ENCODE data around the gene UBR2. TPM values are rescaled to one million over a fixed set of nuclear protein-coding genes. Genes with fewer than 3 reads are reported as not detected.
"Not testable (repeated sequence)": the region's sequence is repeated elsewhere in the genome, so short reads cannot be mapped to it uniquely, and the experiment has no call there.

Gene UBR2
- total RNA-seq, 1 donor from 2014 or later: 26.8 TPM

DNA sequence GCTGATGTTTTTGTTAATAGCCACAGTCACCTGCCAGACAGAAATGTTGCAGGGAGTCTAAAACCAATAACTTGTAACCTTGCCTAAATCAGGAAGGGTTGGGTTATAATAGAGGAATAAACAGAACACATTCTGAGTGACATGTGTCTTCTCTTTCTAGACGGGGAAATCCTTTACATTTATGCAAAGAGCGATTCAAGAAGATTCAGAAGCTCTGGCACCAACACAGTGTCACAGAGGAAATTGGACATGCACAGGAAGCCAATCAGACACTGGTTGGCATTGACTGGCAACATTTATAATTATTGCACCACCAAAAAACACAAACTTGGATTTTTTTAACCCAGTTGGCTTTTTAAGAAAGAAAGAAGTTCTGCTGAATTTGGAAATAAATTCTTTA lies 127.0 kb downstream of the UBR2 start:
- Mint-ChIP-seq H3K9me3 (no peaks in the 10 kb centered on the region), H3K36me3 (ENCODE audit: low read depth) (peaks cover 56% of the 10 kb centered on the region), H3K27ac (peak overlapping the region; percentile 62), H3K27me3 (ENCODE audit: insufficient read depth) (no peaks in the 10 kb centered on the region), H3K4me3 (no peak overlapping the region), H3K4me1 (ENCODE audit: low read depth) (peaks cover 35% of the 10 kb centered on the region)
- intact Hi-C loops (cut with micrococcal nuclease): loop anchor here (5.0 kb wide), 1 partner anchor 36 kb away; no protein-coding TSS in a partner anchor
- no peak for DNase-seq (ENCODE audit: low spot score)

DNA sequence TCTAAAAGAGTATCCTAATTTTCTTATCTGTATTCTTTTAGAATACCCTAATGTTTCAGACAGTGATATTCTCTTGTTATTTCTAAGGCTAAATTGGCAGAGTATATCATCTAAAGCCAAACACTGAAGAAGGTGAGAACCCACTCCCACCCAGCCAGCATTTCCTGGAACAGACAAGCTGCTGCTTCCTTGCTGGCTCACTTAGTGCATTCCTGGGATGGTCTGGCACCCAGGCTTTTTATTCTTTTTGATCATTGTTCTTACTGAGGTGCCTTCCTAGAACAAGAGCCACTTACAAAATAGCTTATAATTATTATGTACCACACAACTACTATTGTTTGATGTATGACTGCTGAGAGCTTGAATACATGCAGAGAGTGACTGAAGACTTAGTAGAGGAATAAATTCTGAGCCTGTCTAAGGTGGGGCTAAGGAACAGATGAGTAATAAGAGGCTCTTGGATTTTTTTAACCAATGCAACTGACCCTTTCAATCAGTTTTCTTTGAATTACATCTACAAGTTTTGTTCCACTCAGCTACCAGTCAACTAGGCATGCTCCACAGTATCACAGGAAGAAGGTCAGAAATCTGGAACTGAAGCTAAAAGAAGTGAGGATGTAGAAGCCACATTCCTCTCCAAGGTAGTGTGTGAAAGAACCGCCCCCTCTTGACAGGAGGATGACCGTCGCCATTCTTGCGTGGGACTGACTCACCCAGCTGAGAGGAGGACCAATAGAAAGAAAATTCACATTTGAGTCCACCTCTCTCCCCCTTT lies 128.5 kb downstream of the UBR2 start:
- Mint-ChIP-seq H3K36me3 (ENCODE audit: low read depth) (peaks cover 53% of the 10 kb centered on the region), H3K4me3 (no peak overlapping the region), H3K27me3 (ENCODE audit: insufficient read depth) (no peaks in the 10 kb centered on the region), H3K4me1 (ENCODE audit: low read depth) (peaks cover 35% of the 10 kb centered on the region), H3K9me3 (no peaks in the 10 kb centered on the region), H3K27ac (peak overlapping the region; percentile 58)
- DNase-seq (ENCODE audit: low spot score): no peak
- intact Hi-C loops (cut with micrococcal nuclease): loop anchor here (5.0 kb wide), 1 partner anchor 35 kb away; no protein-coding TSS in a partner anchor

DNA sequence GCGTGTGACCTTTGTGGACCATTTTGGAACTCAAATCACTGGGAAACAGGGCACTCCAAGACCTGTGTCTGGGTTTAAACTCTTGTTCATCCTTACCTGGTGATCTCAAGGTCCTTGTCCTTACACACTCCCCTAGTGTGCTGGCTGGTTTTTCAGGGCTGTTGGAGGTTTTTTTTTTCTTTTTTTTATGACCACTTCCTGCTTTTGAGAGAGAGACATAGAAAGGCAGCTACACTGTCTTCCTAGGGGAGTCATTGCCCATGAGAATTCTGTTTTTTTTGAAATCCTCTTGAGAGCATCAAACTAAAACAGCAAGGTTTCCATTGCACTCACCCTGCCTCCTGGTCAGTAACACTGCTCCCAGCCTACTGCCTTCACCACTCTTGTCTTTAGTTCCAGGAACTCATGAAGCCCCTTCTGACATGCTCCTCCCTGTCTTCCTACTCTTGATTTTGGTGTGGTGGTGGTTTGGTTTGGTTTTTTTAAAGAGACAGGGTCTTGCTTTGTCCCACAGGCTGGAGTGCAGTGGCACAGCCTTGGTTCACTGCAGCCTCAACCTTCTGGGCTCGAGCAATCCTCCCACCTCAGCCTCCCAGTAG lies 130.0 kb downstream of the UBR2 start:
- Mint-ChIP-seq H3K4me3 (no peak overlapping the region), H3K36me3 (ENCODE audit: low read depth) (peaks cover 41% of the 10 kb centered on the region), H3K27me3 (ENCODE audit: insufficient read depth) (no peaks in the 10 kb centered on the region), H3K9me3 (no peaks in the 10 kb centered on the region), H3K4me1 (ENCODE audit: low read depth) (peaks cover 35% of the 10 kb centered on the region), H3K27ac (peak overlapping the region; percentile 85)
- peak; percentile 9 for DNase-seq (ENCODE audit: low spot score)
- intact Hi-C loops (cut with micrococcal nuclease): loop anchor here (5.0 kb wide), 1 partner anchor 33 kb away; no protein-coding TSS in a partner anchor

DNA sequence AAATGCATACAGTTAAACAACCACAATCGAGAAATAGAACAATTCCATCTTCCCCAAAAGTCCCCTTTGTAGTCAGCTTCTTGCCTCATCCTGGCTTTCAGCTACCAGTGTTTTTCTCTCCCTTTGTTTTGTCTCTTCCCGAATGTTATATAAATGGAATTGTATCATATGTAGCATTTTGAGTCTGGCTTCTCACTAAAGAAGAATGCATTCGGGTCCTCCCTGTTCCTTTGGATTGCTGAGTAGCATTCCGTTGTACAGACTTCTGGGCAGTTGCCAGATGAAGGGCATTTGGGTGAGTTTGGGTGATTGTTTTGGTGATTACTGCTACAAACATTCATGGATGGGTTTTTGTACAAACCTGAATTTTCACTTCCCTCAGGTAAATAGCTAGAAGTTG lies 130.8 kb downstream of the UBR2 start:
- peaks cover 36% of the 10 kb centered on the region for H3K36me3 Mint-ChIP-seq (ENCODE audit: low read depth)
- no peak overlapping the region for H3K27ac Mint-ChIP-seq
- no peaks in the 10 kb centered on the region for H3K9me3 Mint-ChIP-seq
- H3K27me3 Mint-ChIP-seq (ENCODE audit: insufficient read depth): no peaks in the 10 kb centered on the region
- H3K4me1 Mint-ChIP-seq (ENCODE audit: low read depth): peaks cover 35% of the 10 kb centered on the region
- no peak for DNase-seq (ENCODE audit: low spot score)
- H3K4me3 Mint-ChIP-seq: no peak overlapping the region
- intact Hi-C loops (cut with micrococcal nuclease): loop anchor here (5.0 kb wide), 1 partner anchor 33 kb away; no protein-coding TSS in a partner anchor

DNA sequence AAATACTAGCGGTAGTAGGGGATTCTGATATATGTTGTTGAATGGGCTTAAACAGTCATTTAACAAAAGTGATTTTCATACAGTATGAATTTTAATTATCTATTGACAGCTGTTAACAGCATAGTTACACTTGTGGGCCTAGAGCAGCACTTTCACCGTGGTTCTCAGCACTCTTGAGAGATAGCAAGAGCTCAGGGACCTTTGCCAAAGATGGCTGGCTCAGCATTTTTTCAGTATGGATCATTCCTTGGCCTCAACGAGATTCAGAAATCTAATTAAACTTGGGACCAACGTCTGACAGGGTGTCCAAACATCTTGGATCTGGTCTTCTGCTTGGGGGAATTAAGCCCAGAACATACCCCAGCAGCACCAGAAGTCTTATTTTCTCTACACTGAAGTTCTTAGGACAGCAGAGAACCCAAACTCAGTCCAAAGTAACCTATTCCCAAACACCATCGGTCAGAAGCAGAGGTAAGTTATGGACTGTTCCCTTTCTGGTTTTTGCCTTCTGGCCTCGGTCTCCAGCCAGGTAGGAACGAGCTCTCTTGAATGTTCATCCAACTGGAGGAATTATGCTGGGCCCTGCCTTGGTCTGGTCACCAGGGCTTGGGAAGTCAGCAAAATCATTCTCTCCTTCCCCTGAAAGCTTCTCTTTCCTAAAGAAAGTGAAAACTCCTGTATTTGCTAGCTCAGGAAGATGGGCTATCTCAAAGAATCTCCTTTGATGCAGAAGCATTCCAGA lies 132.9 kb downstream of the UBR2 start:
- H3K4me1 Mint-ChIP-seq (ENCODE audit: low read depth): peaks cover 28% of the 10 kb centered on the region
- peaks cover 25% of the 10 kb centered on the region for H3K36me3 Mint-ChIP-seq (ENCODE audit: low read depth)
- intact Hi-C loops (cut with micrococcal nuclease): no loop called here
- H3K4me3 Mint-ChIP-seq: no peak overlapping the region
- H3K27me3 Mint-ChIP-seq (ENCODE audit: insufficient read depth): no peaks in the 10 kb centered on the region
- no peak for DNase-seq (ENCODE audit: low spot score)
- H3K27ac Mint-ChIP-seq: no peak overlapping the region
- no peaks in the 10 kb centered on the region for H3K9me3 Mint-ChIP-seq

DNA sequence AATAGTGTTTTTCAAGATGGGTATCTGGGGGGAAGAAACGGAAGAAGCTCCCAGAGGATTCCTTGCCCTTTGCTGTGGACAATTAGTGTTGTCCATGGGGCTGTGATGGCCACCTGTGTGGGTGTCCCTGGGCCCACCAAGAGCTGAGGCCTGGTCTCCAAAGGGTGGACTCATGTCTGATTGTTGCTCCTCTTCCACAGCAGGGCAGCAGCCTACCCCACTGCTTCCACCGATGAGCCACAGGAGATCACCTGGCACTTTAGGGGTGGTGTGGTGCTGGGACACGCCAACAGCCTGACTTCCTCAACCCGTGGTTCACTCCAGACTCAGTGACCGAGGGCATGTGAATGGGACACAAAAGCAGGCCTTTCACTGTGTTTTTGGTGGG lies 133.4 kb downstream of the UBR2 start:
- H3K27ac Mint-ChIP-seq: no peak overlapping the region
- no peak for DNase-seq (ENCODE audit: low spot score)
- H3K27me3 Mint-ChIP-seq (ENCODE audit: insufficient read depth): no peaks in the 10 kb centered on the region
- H3K4me1 Mint-ChIP-seq (ENCODE audit: low read depth): peaks cover 26% of the 10 kb centered on the region
- intact Hi-C loops (cut with micrococcal nuclease): no loop called here
- peaks cover 23% of the 10 kb centered on the region for H3K36me3 Mint-ChIP-seq (ENCODE audit: low read depth)
- no peaks in the 10 kb centered on the region for H3K9me3 Mint-ChIP-seq
- no peak overlapping the region for H3K4me3 Mint-ChIP-seq

DNA sequence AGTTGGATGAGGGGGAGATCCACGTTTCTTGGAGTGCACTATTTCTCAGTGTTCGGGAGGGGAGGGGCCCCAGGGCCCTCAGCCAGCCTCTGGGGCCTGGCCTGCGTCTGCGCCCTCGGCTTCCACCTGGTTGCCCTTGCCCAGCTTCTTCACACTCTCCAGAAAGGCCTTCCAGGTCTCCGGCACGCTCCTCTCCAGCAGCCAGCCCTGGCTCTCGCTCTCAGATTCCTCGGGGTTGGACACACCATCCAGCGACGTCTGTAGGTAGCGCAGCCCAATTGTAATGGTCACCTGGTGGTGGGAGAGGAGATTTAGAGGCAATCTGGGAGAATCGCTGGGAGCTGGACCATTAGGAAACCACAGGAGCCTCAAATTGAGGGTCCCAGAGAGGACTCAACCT lies 134.4 kb downstream of the UBR2 start:
- Mint-ChIP-seq H3K4me1 (ENCODE audit: low read depth) (peaks cover 16% of the 10 kb centered on the region), H3K36me3 (ENCODE audit: low read depth) (peaks cover 13% of the 10 kb centered on the region), H3K4me3 (no peak overlapping the region), H3K27me3 (ENCODE audit: insufficient read depth) (no peaks in the 10 kb centered on the region), H3K27ac (no peak overlapping the region), H3K9me3 (no peaks in the 10 kb centered on the region)
- intact Hi-C loops (cut with micrococcal nuclease): no loop called here
- no peak for DNase-seq (ENCODE audit: low spot score)

DNA sequence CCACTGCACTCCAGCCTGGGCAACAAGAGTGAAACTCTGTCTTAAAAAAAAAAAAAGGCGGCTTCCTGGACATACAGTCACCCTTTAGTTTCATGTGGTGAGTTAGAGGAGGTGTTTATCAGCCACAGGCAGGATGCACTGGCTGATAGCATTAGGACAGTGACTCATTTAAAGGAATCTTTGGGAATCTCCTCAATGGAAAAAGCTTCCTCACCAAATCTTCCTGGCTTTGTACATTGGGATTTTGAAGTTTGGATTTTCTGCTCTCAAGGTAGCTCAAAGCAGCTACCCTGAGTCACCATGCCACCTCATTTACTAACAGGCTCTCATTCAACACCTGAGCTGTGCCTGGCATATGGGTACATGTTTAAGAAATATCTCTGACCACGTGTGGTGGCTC lies 138.4 kb downstream of the UBR2 start:
- H3K27ac Mint-ChIP-seq: no peak overlapping the region
- no peak overlapping the region for H3K4me3 Mint-ChIP-seq
- no peaks in the 10 kb centered on the region for H3K4me1 Mint-ChIP-seq (ENCODE audit: low read depth)
- no peak for DNase-seq (ENCODE audit: low spot score)
- no peaks in the 10 kb centered on the region for H3K9me3 Mint-ChIP-seq
- H3K27me3 Mint-ChIP-seq (ENCODE audit: insufficient read depth): no peaks in the 10 kb centered on the region
- intact Hi-C loops (cut with micrococcal nuclease): no loop called here
- peaks cover 1% of the 10 kb centered on the region for H3K36me3 Mint-ChIP-seq (ENCODE audit: low read depth)

DNA sequence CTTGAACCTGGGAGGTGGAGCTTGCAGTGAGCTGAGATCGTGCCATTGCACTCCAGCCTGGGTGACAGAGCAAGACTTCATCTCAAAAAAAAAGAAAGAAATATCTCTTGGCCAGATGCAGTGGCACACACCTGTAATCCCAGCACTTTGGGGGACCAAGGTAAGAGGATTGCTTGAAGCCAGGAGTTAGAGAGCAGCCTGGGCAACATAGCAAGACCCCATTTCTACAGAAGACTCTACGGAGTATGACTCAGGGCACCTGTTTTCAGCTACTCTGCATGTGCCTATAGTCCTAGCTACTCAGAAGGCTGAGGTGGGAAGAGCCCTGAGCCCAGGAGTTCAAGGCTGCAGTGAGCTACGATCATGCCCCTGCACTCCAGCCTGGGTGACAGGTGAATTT lies 139.0 kb downstream of the UBR2 start:
- H3K27ac Mint-ChIP-seq; H3K27me3 Mint-ChIP-seq (ENCODE audit: insufficient read depth); H3K36me3 Mint-ChIP-seq (ENCODE audit: low read depth); intact Hi-C loops (cut with micrococcal nuclease); DNase-seq (ENCODE audit: low spot score); H3K9me3 Mint-ChIP-seq; H3K4me1 Mint-ChIP-seq (ENCODE audit: low read depth); H3K4me3 Mint-ChIP-seq: not testable (repeated sequence)

DNA sequence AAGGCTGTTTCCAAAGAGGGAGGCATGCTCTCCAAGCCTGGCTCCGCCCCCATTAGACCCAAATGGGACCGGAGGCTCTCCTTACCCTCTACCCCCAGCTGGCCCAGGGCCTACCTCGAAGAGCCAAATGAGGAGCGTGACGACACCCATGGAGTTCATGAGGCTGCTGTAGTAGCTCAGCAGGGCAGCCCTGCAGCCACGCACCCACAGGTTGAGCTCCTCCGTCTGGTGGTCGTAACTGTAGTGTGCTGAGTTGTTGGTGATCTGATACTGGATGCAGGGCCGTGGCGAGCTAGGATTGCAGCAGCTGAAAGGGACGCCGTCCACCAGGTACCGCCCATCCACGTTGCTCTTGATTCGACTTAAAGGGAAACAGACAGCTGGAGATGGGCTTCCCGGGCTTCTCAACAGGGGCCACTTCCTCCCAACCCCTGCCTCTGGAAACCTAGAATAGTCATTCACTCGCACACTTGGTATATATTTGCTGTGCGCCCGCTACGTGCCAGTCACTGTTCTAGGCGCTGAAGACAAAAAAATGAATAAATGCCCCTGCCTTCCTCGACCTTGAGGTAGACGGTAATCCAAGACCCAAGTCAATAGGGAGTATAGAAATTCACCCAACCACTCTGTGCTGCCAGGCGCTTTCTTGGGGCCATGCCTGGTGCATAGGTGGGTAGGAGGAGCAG lies 140.6 kb downstream of the UBR2 start:
- DNase-seq (ENCODE audit: low spot score): no peak
- Mint-ChIP-seq H3K4me3 (no peak overlapping the region), H3K4me1 (ENCODE audit: low read depth) (no peaks in the 10 kb centered on the region), H3K9me3 (no peaks in the 10 kb centered on the region), H3K27me3 (ENCODE audit: insufficient read depth) (no peaks in the 10 kb centered on the region), H3K27ac (no peak overlapping the region), H3K36me3 (ENCODE audit: low read depth) (peaks cover 1% of the 10 kb centered on the region)
- intact Hi-C loops (cut with micrococcal nuclease): no loop called here

DNA sequence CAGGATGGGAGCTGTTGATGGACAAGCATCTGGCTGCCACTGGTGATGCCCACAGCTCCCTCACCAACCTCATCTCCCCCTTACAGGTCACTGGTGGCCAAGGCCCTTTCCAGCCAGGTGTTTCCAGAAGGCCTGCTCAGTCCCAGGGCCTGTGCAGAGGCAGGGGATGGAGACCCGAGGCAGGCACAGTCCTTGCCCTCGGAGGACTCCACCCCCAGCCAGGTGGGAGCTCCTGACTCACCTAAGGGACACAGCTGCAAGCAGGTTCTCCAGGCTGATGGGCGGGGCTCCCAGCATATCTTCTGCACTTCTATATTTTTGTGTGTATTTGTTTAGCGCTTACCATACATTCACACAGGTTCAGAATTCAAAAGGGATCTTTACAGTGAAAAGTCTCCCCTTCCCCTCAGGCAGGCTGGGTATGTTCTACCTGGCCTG lies 141.1 kb downstream of the UBR2 start:
- intact Hi-C loops (cut with micrococcal nuclease): no loop called here
- no peaks in the 10 kb centered on the region for H3K27me3 Mint-ChIP-seq (ENCODE audit: insufficient read depth)
- H3K27ac Mint-ChIP-seq: no peak overlapping the region
- no peak for DNase-seq (ENCODE audit: low spot score)
- no peaks in the 10 kb centered on the region for H3K4me1 Mint-ChIP-seq (ENCODE audit: low read depth)
- H3K9me3 Mint-ChIP-seq: no peaks in the 10 kb centered on the region
- peaks cover 1% of the 10 kb centered on the region for H3K36me3 Mint-ChIP-seq (ENCODE audit: low read depth)
- no peak overlapping the region for H3K4me3 Mint-ChIP-seq

DNA sequence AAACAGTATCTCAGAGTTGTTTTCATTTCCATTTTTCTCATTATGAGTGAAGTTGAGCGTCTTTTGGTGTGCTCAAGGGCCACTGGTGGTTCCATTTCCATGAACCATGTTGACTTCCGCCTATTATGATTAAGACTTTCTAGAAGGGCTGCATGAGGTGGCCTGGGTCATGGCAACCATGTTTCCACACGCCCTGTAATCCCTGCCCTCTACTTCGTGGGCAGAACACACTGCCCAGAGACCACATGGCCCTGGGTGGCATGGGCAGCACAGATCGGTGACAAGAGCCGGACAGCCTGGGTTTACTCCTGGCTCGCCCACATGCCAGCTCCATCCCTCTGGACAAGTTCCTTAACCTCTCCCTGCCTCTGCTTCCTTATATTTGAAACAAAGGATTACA lies 143.8 kb downstream of the UBR2 start:
- intact Hi-C loops (cut with micrococcal nuclease): no loop called here
- Mint-ChIP-seq H3K36me3 (ENCODE audit: low read depth) (peaks cover 4% of the 10 kb centered on the region), H3K27ac (no peak overlapping the region), H3K9me3 (peaks cover 18% of the 10 kb centered on the region), H3K4me3 (no peak overlapping the region), H3K27me3 (ENCODE audit: insufficient read depth) (no peaks in the 10 kb centered on the region), H3K4me1 (ENCODE audit: low read depth) (no peaks in the 10 kb centered on the region)
- no peak for DNase-seq (ENCODE audit: low spot score)

Measured in activated T-helper 1 cell treated with anti-CD3 and anti-CD28 coated beads, Interleukin-12 subunit alpha, Interleukin-12 subunit beta, Interleukin-2, Interleukin-4 antibody, amounts not matched to agents 30 ng/mL and 10 ng/mL and 1 ng/mL, durations not matched to agents 14 hours and 24 hours and 36 hours (primary cell).